HepG2 (cell line): ENCODE results near the gene C5. TPM values are rescaled to one million over a fixed set of nuclear protein-coding genes. Genes with fewer than 3 reads are reported as not detected.
A peak's percentile ranks its signal among the peaks of the same experiment; 100 is the strongest.

ENCODE experiments used
- ARNT2 ChIP-seq: sonication (generic); formaldehyde crosslinking; IDR thresholded peaks from 2 replicates; pipeline ENCODE4 v1.8.0; 2022; ENCODE audit warnings: mild to moderate bottlenecking, low read depth, missing genetic modification reagents, moderate library complexity
- ELF3 ChIP-seq: IDR thresholded peaks from 2 replicates; pipeline ENCODE4 v1.6.1; 2016; ENCODE audit warnings: missing genetic modification reagents, missing compliant biosample characterization
- GPBP1L1 ChIP-seq: sonication (generic); formaldehyde crosslinking; IDR thresholded peaks from 2 replicates; pipeline ENCODE4 v1.5.0; 2020; ENCODE audit warnings: mild to moderate bottlenecking, missing genetic modification reagents
- HOXA5 ChIP-seq: sonication (generic); formaldehyde crosslinking; IDR thresholded peaks from 2 replicates; pipeline ENCODE4 v1.4.0; 2020; ENCODE audit warnings: missing genetic modification reagents
- KDM6A ChIP-seq: IDR thresholded peaks from 2 replicates; pipeline ENCODE4 v1.6.1; 2016; ENCODE audit warnings: low read depth
- MIER2 ChIP-seq: IDR thresholded peaks from 2 replicates; pipeline ENCODE4 v1.6.1; 2016; ENCODE audit warnings: missing biosample characterization, missing genetic modification reagents
- NCOA5 ChIP-seq: sonication (generic); formaldehyde crosslinking; IDR thresholded peaks from 2 replicates; pipeline ENCODE4 v1.4.0; 2020; ENCODE audit warnings: missing genetic modification reagents
- RXRB ChIP-seq: IDR thresholded peaks from 2 replicates; pipeline ENCODE4 v1.6.1; 2016; ENCODE audit warnings: borderline replicate concordance, missing genetic modification reagents, missing compliant biosample characterization
- TBX3 ChIP-seq: fragments of 450-650 bp; IDR thresholded peaks from 2 replicates; pipeline ENCODE4 v1.6.1; 2017; ENCODE audit warnings: antibody characterized with exemption, mild to moderate bottlenecking, inconsistent platforms, borderline replicate concordance
- ZNF281 ChIP-seq: sonication (generic); formaldehyde crosslinking; IDR thresholded peaks from 2 replicates; pipeline ENCODE4 v1.4.0; 2020; ENCODE audit warnings: missing genetic modification reagents, borderline replicate concordance
- ZNF501 ChIP-seq: sonication (generic); formaldehyde crosslinking; IDR thresholded peaks from 2 replicates; pipeline ENCODE4 v1.5.1; 2020; ENCODE audit warnings: mild to moderate bottlenecking, moderate library complexity, missing genetic modification reagents
- ZNF549 ChIP-seq: sonication (generic); formaldehyde crosslinking; IDR thresholded peaks from 2 replicates; pipeline ENCODE4 v1.5.0; 2020; ENCODE audit warnings: missing genetic modification reagents
- ZNF563 ChIP-seq: sonication (generic); formaldehyde crosslinking; IDR thresholded peaks from 2 replicates; pipeline ENCODE4 v1.8.0; 2022; ENCODE audit warnings: mild to moderate bottlenecking, moderate library complexity, missing genetic modification reagents
- ZNF589 ChIP-seq: sonication (generic); formaldehyde crosslinking; conservative IDR thresholded peaks from 2 replicates; pipeline ENCODE4 v1.8.0; 2022; ENCODE audit warnings: mild to moderate bottlenecking, moderate library complexity, missing genetic modification reagents
- ZNF850 ChIP-seq: sonication (generic); formaldehyde crosslinking; conservative IDR thresholded peaks from 2 replicates; pipeline ENCODE4 v1.9.0; 2021; ENCODE audit warnings: mild to moderate bottlenecking, missing genetic modification reagents
- ZSCAN9 ChIP-seq: IDR thresholded peaks from 2 replicates; pipeline ENCODE4 v1.6.1; 2016; ENCODE audit warnings: borderline replicate concordance
- polyA plus RNA-seq, 8 experiments: library from polyadenylated mRNA; depleted of rRNA in 3 of 8; stranded (reverse) in 7 of 8; unstranded in 1 of 8; fragments of >200 nt; fragmentation: Illumina TruSeq in 4 of 8; extraction: Trizol in 4 of 8; gene quantifications; 2 replicates each; pipeline versions ENCODE4 v1.2.1 to v1.2.3, GENCODE V29; 2011 to 2016; ENCODE audit warnings: low read depth in 4 of 8, missing spikeins in 1 of 8, mixed read lengths in 1 of 8; ENCODE audit not compliant: insufficient read depth in 1 of 8
- total RNA-seq, 5 experiments: library from RNA; depleted of rRNA; stranded (reverse); fragments of >200 nt; fragmentation: Illumina TruSeq; extraction: Trizol; gene quantifications; 2 replicates each; pipeline ENCODE4 v1.2.3, GENCODE V29; 2016; ENCODE audit warnings: low read depth in 1 of 5

Gene C5
- total and polyA plus RNA-seq, 2 of the 13 experiments (the other 11 are each of a cell fraction or from before 2014, with no cell fraction given) = 57.6 to 192 TPM

GRCh38 chr9:121053544-121053943 lies 3.5 kb upstream of the C5 start (continued):
- TF ChIP-seq ZNF589 (CRISPR knock-in tag) (no peak), ZNF549 (CRISPR knock-in tag) (no peak), RXRB (CRISPR knock-in tag) (peak; percentile 69; the same call in 1 of the 2 replicates), ZNF563 (CRISPR knock-in tag) (no peak), TBX3 (no peak), ZSCAN9 (peak; percentile 78; the same call in 1 of the 2 replicates), MIER2 (CRISPR knock-in tag) (peak; percentile 54; the same call in 1 of the 2 replicates), ZNF850 (no peak), ZNF501 (no peak), NCOA5 (CRISPR knock-in tag) (no peak), ELF3 (CRISPR knock-in tag) (peak; percentile 81), ARNT2 (CRISPR knock-in tag) (no peak), GPBP1L1 (no peak), HOXA5 (CRISPR knock-in tag) (no peak), ZNF281 (peak; percentile 96), KDM6A (CRISPR knock-in tag) (peak; percentile 73)
